Progenitor cell of endocrine pancreas (in vitro differentiated cells): ENCODE data around the gene MSH6. TPM values are rescaled to one million over a fixed set of nuclear protein-coding genes. Genes with fewer than 3 reads are reported as not detected.

Experiments used
- DNase-seq: peaks from one replicate; pipeline ENCODE4 v3.0.0; 2021; ENCODE audit warnings: low spot score; ENCODE audit not compliant: unreplicated experiment
- H3K27ac Mint-ChIP-seq: 2 replicates; pipeline ENCODE4 v1.8.0; 2021; ENCODE audit warnings: mild to moderate bottlenecking, moderate library complexity, mixed read lengths
- H3K27me3 Mint-ChIP-seq: 2 replicates; pipeline ENCODE4 v1.8.0; 2021; ENCODE audit warnings: mixed read lengths
- H3K36me3 Mint-ChIP-seq: 2 replicates; pipeline ENCODE4 v1.8.0; 2022; ENCODE audit warnings: mixed read lengths; ENCODE audit not compliant: insufficient read depth
- H3K4me1 Mint-ChIP-seq: 2 replicates; pipeline ENCODE4 v1.8.0; 2021; ENCODE audit warnings: low read depth, mixed read lengths
- H3K4me3 Mint-ChIP-seq: 2 replicates; pipeline ENCODE4 v1.8.0; 2021; ENCODE audit warnings: low read depth, mild to moderate bottlenecking, moderate library complexity, mixed read lengths
- H3K9me3 Mint-ChIP-seq: 2 replicates; pipeline ENCODE4 v1.8.0; 2021; ENCODE audit warnings: low read depth, mixed read lengths
- total RNA-seq: library from RNA; stranded (reverse); gene quantifications from 2 replicates; pipeline ENCODE4 v1.2.1, GENCODE V29; 2021
- TF ChIP-seq, protein P1 (sequence below): fragments of 200-600 bp; sonication (generic); IDR thresholded peaks from one replicate; pipeline ENCODE4 v1.5.0; 2021; ENCODE audit warnings: antibody characterized with exemption, mild to moderate bottlenecking; ENCODE audit not compliant: unreplicated experiment

Gene MSH6
- total RNA-seq, 1 donor from 2014 or later = 163 TPM

- Mint-ChIP-seq H3K9me3 (no peaks in the 10 kb centered on the region), H3K36me3 (no peaks in the 10 kb centered on the region), H3K4me3 (no peak overlapping the region), H3K27ac (no peak overlapping the region), H3K4me1 (peaks cover 6% of the 10 kb centered on the region), H3K27me3 (peaks cover 8% of the 10 kb centered on the region)
- DNase-seq = no peak
- TF ChIP-seq, protein P1, sequence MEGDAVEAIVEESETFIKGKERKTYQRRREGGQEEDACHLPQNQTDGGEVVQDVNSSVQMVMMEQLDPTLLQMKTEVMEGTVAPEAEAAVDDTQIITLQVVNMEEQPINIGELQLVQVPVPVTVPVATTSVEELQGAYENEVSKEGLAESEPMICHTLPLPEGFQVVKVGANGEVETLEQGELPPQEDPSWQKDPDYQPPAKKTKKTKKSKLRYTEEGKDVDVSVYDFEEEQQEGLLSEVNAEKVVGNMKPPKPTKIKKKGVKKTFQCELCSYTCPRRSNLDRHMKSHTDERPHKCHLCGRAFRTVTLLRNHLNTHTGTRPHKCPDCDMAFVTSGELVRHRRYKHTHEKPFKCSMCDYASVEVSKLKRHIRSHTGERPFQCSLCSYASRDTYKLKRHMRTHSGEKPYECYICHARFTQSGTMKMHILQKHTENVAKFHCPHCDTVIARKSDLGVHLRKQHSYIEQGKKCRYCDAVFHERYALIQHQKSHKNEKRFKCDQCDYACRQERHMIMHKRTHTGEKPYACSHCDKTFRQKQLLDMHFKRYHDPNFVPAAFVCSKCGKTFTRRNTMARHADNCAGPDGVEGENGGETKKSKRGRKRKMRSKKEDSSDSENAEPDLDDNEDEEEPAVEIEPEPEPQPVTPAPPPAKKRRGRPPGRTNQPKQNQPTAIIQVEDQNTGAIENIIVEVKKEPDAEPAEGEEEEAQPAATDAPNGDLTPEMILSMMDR = no peak
Observed at GRCh38 chr2:47738331-47738730, 44.6 kb upstream of the MSH6 start.

DNA sequence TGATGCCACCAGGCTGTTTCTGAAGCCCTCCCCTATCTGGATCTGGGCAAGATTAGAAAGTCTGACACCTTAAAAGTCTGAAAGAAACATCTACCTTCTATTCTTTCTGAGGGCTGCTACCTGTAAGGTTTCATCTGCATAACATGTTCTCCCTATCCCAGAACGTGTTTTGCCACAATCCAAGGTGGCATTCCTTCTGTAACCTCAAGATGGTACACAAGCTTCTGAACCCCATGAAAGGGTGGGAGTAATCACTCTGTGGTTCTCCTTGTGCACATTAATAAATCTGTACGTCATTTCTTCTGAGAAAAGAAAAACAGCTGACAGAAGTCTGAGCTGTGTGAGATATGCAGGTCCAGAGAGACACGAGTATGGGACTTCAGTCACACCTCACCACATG, 41.8 kb upstream of the MSH6 start:
- Mint-ChIP-seq H3K27me3 (peaks cover 10% of the 10 kb centered on the region), H3K36me3 (no peaks in the 10 kb centered on the region), H3K9me3 (no peaks in the 10 kb centered on the region), H3K4me1 (peaks cover 6% of the 10 kb centered on the region), H3K27ac (no peak overlapping the region), H3K4me3 (no peak overlapping the region)
- TF ChIP-seq, protein P1 = no peak
- DNase-seq = no peak

GRCh38 chr2:47741637-47742036, 41.3 kb upstream of the MSH6 start:
- DNase-seq = no peak
- no peak overlapping the region for H3K4me3 Mint-ChIP-seq
- TF ChIP-seq, protein P1 = no peak
- peaks cover 1% of the 10 kb centered on the region for H3K9me3 Mint-ChIP-seq
- no peaks in the 10 kb centered on the region for H3K36me3 Mint-ChIP-seq
- H3K27ac Mint-ChIP-seq = no peak overlapping the region
- H3K4me1 Mint-ChIP-seq = peaks cover 6% of the 10 kb centered on the region
- H3K27me3 Mint-ChIP-seq = peaks cover 10% of the 10 kb centered on the region

DNA sequence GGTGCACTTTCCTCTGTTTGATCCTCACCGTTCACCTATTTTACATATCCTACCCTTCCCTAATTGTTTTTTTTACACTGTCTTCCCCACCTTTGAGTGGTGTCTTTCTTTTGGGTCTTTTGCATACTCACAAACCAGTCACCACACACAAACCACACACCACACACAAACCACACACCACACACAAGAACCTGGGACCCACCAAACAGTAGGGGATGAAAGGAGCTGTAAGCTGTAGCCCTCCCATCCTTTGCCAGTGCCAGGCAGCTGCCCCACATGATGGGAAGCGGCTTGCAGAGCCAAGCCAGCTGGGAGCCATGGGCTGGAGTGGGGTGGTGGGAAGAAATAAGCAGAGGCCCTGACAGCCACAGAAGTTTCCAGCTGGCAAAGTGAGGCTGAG, 38.9 kb upstream of the MSH6 start:
- Mint-ChIP-seq H3K27ac (no peak overlapping the region), H3K27me3 (peaks cover 10% of the 10 kb centered on the region), H3K9me3 (peaks cover 6% of the 10 kb centered on the region), H3K4me1 (peaks cover 6% of the 10 kb centered on the region), H3K4me3 (no peak overlapping the region), H3K36me3 (no peaks in the 10 kb centered on the region)
- TF ChIP-seq, protein P1 = no peak
- DNase-seq = no peak

DNA sequence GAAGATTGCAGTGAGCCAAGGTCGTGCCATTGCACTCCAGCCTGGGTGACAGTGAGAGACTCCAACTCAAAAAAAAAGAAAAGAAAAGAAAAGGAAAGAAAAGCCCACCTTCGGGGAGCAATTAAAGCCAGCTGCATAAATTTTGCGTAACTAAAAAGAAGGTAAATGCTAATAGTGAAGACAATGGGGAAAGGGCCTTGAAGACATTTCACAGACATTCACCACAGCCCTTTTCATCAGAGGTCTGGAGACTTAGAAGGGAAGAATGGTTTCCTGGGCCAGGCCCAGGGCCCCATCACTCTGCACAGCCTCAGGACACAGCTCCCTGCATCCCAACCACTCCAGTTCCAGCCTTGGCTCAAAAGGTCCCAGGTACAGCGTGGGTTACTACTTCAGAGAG, 35.1 kb upstream of the MSH6 start:
- no peak for DNase-seq
- H3K27me3 Mint-ChIP-seq = peaks cover 6% of the 10 kb centered on the region
- H3K4me1 Mint-ChIP-seq = no peaks in the 10 kb centered on the region
- H3K27ac Mint-ChIP-seq = no peak overlapping the region
- no peaks in the 10 kb centered on the region for H3K36me3 Mint-ChIP-seq
- TF ChIP-seq, protein P1 = no peak
- H3K9me3 Mint-ChIP-seq = peaks cover 6% of the 10 kb centered on the region
- H3K4me3 Mint-ChIP-seq = no peak overlapping the region
